PC-9 (cell line): ENCODE results near the gene ABR. TPM values are rescaled to one million over a fixed set of nuclear protein-coding genes. Genes with fewer than 3 reads are reported as not detected.

Experiments
- BruUV-seq: library from RNA; stranded (reverse); fragments of 400-500 nt; replicated peaks from 2 replicates; lab custom pipeline; 2021; lab: Mats Ljungman, UMichigan
- CTCF ChIA-PET: fragments of 300-600 bp; sonication (Branson Sonifier 250); formaldehyde crosslinking; loops from one replicate; lab custom pipeline; 2022; ENCODE audit warnings: antibody characterized with exemption; lab: Charles Lee
- POLR2A ChIA-PET: fragments of 300-600 bp; sonication (Branson Sonifier 250); formaldehyde crosslinking; loops from one replicate; lab custom pipeline; 2022; ENCODE audit warnings: antibody characterized with exemption; ENCODE audit not compliant: unreplicated experiment; lab: Charles Lee
- DNase-seq, 2 experiments: peaks; one replicate each; pipeline versions ENCODE4 v3.0.0 to v3.0.0-alpha.2; 2015 to 2022; ENCODE audit warnings: mixed read lengths in 1 of 2
- H2AFZ ChIP-seq: fragments of 200-600 bp; sonication (generic); 2 replicates; pipeline ENCODE4 v1.8.1; 2017; ENCODE audit warnings: antibody characterized with exemption
- H3F3A ChIP-seq: fragments of 200-600 bp; sonication (generic); 2 replicates; pipeline ENCODE4 v1.8.1; 2017; ENCODE audit warnings: antibody characterized with exemption, mild to moderate bottlenecking, low read depth; ENCODE audit not compliant: insufficient read depth
- H3K27ac ChIP-seq: fragments of 200-600 bp; sonication (generic); 2 replicates; pipeline ENCODE4 v1.6.1; 2016; ENCODE audit warnings: mixed run types
- H3K27me3 ChIP-seq: fragments of 200-600 bp; sonication (generic); 2 replicates; pipeline ENCODE4 v1.6.1; 2016; ENCODE audit warnings: low read depth, mixed run types; ENCODE audit not compliant: insufficient read depth
- H3K36me3 ChIP-seq: fragments of 200-600 bp; sonication (generic); 2 replicates; pipeline ENCODE4 v1.6.1; 2016; ENCODE audit warnings: low read depth, mixed run types
- H3K4me1 ChIP-seq: fragments of 200-600 bp; sonication (generic); replicated peaks from 2 replicates; pipeline ENCODE4 v1.6.1; 2016; ENCODE audit warnings: mixed run types; ENCODE audit not compliant: insufficient read depth
- H3K4me2 ChIP-seq: fragments of 200-600 bp; sonication (generic); 2 replicates; pipeline ENCODE4 v1.6.1; 2017; ENCODE audit warnings: mixed run types
- H3K4me3 ChIP-seq: fragments of 200-600 bp; sonication (generic); 2 replicates; pipeline ENCODE4 v1.6.1; 2016; ENCODE audit warnings: mixed run types
- H3K79me2 ChIP-seq: fragments of 200-600 bp; sonication (generic); 2 replicates; pipeline ENCODE4 v1.6.1; 2017; ENCODE audit warnings: low read depth, mixed run types
- H3K9me2 ChIP-seq: fragments of 200-600 bp; sonication (generic); 2 replicates; pipeline ENCODE4 v1.8.1; 2017; ENCODE audit warnings: mild to moderate bottlenecking; ENCODE audit not compliant: insufficient read depth
- H3K9me3 ChIP-seq: fragments of 200-600 bp; sonication (generic); 2 replicates; pipeline ENCODE4 v1.8.1; 2016; ENCODE audit warnings: low read depth; ENCODE audit not compliant: insufficient read depth
- H4K20me1 ChIP-seq: fragments of 200-600 bp; sonication (generic); 2 replicates; pipeline ENCODE4 v1.8.1; 2017; ENCODE audit not compliant: insufficient read depth
- CTCF ChIP-seq: fragments of 200-600 bp; sonication (generic); conservative IDR thresholded peaks from 2 replicates; pipeline ENCODE4 v1.6.1; 2017; ENCODE audit warnings: mixed run types, antibody characterized with exemption, mild to moderate bottlenecking, moderate library complexity
- EZH2 ChIP-seq: fragments of 200-600 bp; sonication (generic); IDR thresholded peaks from 2 replicates; pipeline ENCODE4 v1.8.0; 2017; ENCODE audit warnings: antibody characterized with exemption, low read depth
- intact Hi-C: fragments of 100-400 bp; cut with micrococcal nuclease; formaldehyde crosslinking; loops from one replicate; pipeline ENCODE4 v1.10.0; 2022; ENCODE audit not compliant: unreplicated experiment
- total RNA-seq: library from RNA; stranded (reverse); gene quantifications from 2 replicates; pipeline ENCODE4 v1.2.3, GENCODE V29; 2021

Gene ABR
- total RNA-seq, 1 experiment from 2014 or later, result 76.0 TPM

DNA sequence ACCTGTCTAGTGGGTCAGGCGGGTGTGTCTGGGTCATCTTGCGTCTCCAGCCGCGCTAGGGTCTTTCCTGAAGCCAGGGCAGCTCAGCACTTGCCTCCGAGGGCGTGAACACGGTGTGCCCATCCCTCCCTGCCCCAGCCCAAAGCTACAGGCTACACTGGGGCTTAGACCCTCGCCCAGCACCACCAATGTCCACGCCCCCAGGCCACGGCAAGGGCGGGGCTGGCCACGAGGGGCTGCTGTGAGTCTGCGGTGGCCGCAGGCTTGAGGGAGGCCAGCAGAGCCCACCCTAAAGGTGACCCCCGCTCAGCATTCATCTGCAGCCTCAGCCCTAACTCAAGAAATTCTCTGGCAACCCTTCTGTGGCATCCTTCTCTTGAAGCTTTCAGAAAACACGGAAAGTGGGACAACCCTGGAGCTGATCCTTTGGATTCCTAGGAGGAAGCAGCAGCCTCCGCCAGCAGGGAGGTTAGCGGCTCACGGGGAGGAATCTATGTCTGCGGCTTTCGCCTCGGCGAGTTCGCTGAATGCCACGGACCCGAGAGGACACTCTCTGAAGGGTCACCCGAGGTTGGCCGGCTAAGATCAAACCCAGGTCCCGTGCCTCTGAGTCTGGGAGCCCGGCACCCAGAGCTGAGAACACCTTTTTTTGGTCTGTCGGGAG lies 141.2 kb downstream of the ABR start:
- ChIA-PET CTCF (no interaction called here), POLR2A (no interaction called here)
- intact Hi-C loops, result no loop called here
- BruUV-seq, result no TSS peak
- Histone ChIP-seq H3K27ac (no peak overlapping the region), H3K4me2 (no peak overlapping the region), H3K9me2 (no peaks in the 10 kb centered on the region), H3K9me3 (no peaks in the 10 kb centered on the region), H3K4me1 (no peaks in the 10 kb centered on the region), H3K36me3 (no peaks in the 10 kb centered on the region), H3F3A (no peaks in the 10 kb centered on the region), H2AFZ (no peak overlapping the region), H3K4me3 (no peak overlapping the region), H4K20me1 (peaks cover 7% of the 10 kb centered on the region; the same call in 1 of the 2 replicates), H3K27me3 (no peaks in the 10 kb centered on the region), H3K79me2 (no peaks in the 10 kb centered on the region)
- TF ChIP-seq EZH2 (no peak), CTCF (no peak)
- DNase-seq, result no peak

GRCh38 chr17:1037238-1037879 lies 142.4 kb downstream of the ABR start:
- DNase-seq, result no peak
- no peaks in the 10 kb centered on the region for H3K9me2 ChIP-seq
- BruUV-seq, result no TSS peak
- no peak overlapping the region for H3K4me2 ChIP-seq
- H2AFZ ChIP-seq, result no peak overlapping the region
- H3K36me3 ChIP-seq, result no peaks in the 10 kb centered on the region
- peaks cover 10% of the 10 kb centered on the region; the same call in 1 of the 2 replicates for H4K20me1 ChIP-seq
- TF ChIP-seq EZH2, result no peak
- no peak for TF ChIP-seq CTCF
- H3K4me1 ChIP-seq, result no peaks in the 10 kb centered on the region
- POLR2A ChIA-PET, result no interaction called here
- H3K27me3 ChIP-seq, result no peaks in the 10 kb centered on the region
- no peaks in the 10 kb centered on the region for H3K79me2 ChIP-seq
- intact Hi-C loops, result no loop called here
- H3K27ac ChIP-seq, result no peak overlapping the region
- H3F3A ChIP-seq, result no peaks in the 10 kb centered on the region
- CTCF ChIA-PET, result no interaction called here
- no peaks in the 10 kb centered on the region for H3K9me3 ChIP-seq
- no peak overlapping the region for H3K4me3 ChIP-seq

GRCh38 chr17:1036845-1037237 lies 142.9 kb downstream of the ABR start:
- intact Hi-C loops, result no loop called here
- BruUV-seq, result no TSS peak
- no peak overlapping the region for H3K27ac ChIP-seq
- no peak for DNase-seq
- H3K4me1 ChIP-seq, result no peaks in the 10 kb centered on the region
- no peak overlapping the region for H2AFZ ChIP-seq
- ChIA-PET POLR2A (no interaction called here), CTCF (no interaction called here)
- TF ChIP-seq CTCF, result no peak
- TF ChIP-seq EZH2, result no peak
- H3K27me3 ChIP-seq, result no peaks in the 10 kb centered on the region
- H3K36me3 ChIP-seq, result no peaks in the 10 kb centered on the region
- no peak overlapping the region for H3K4me3 ChIP-seq
- no peak overlapping the region for H3K4me2 ChIP-seq
- no peaks in the 10 kb centered on the region for H3K79me2 ChIP-seq
- H4K20me1 ChIP-seq, result peaks cover 10% of the 10 kb centered on the region; the same call in 1 of the 2 replicates
- H3K9me2 ChIP-seq, result no peaks in the 10 kb centered on the region
- no peaks in the 10 kb centered on the region for H3K9me3 ChIP-seq
- no peaks in the 10 kb centered on the region for H3F3A ChIP-seq
